Skeletal muscle tissue (tissue), 4 donors: ENCODE results near the gene VAV1. TPM values are rescaled to one million over a fixed set of nuclear protein-coding genes. Genes with fewer than 3 reads are reported as not detected.

Experiments used
- H3K27ac ChIP-seq: one replicate; pipeline ENCODE4 v1.7.0; 2013; ENCODE audit warnings: mild to moderate bottlenecking, low read depth, low read length, inconsistent platforms
- H3K27me3 ChIP-seq, 3 donors: one replicate each; pipeline ENCODE4 v1.7.0; 2013; ENCODE audit warnings: low read length in 3 of 3; ENCODE audit not compliant: control insufficient read depth in 3 of 3, insufficient read depth in 3 of 3
- H3K36me3 ChIP-seq, 3 donors: one replicate each; pipeline ENCODE4 v1.7.0; 2013; ENCODE audit warnings: low read length in 3 of 3; ENCODE audit not compliant: control insufficient read depth in 3 of 3, insufficient read depth in 3 of 3
- H3K4me1 ChIP-seq, 3 donors: one replicate each; pipeline ENCODE4 v1.7.0; 2013; ENCODE audit warnings: low read length in 3 of 3, mild to moderate bottlenecking in 3 of 3; ENCODE audit not compliant: control insufficient read depth in 3 of 3, insufficient read depth in 3 of 3
- H3K4me3 ChIP-seq, 3 donors: one replicate each; pipeline ENCODE4 v1.7.0; 2013; ENCODE audit warnings: low read length in 3 of 3
- H3K9ac ChIP-seq, 3 donors: one replicate each; pipeline ENCODE4 v1.7.0; 2013; ENCODE audit warnings: low read length in 3 of 3, mild to moderate bottlenecking in 3 of 3, moderate library complexity in 2 of 3, low read depth in 1 of 3
- H3K9me3 ChIP-seq, 3 donors: one replicate each; pipeline ENCODE4 v1.7.0; 2013; ENCODE audit warnings: low read length in 3 of 3; ENCODE audit not compliant: control insufficient read depth in 3 of 3
- total RNA-seq: library from RNA; depleted of rRNA; stranded (reverse); fragments of >200 nt; gene quantifications from one replicate; pipeline ENCODE4 v1.2.3, GENCODE V29; 2014
- donor health status: Osteomylitis.

VAV1 gene
- total RNA-seq, 1 donor from 2014 or later: 4.7 TPM

DNA sequence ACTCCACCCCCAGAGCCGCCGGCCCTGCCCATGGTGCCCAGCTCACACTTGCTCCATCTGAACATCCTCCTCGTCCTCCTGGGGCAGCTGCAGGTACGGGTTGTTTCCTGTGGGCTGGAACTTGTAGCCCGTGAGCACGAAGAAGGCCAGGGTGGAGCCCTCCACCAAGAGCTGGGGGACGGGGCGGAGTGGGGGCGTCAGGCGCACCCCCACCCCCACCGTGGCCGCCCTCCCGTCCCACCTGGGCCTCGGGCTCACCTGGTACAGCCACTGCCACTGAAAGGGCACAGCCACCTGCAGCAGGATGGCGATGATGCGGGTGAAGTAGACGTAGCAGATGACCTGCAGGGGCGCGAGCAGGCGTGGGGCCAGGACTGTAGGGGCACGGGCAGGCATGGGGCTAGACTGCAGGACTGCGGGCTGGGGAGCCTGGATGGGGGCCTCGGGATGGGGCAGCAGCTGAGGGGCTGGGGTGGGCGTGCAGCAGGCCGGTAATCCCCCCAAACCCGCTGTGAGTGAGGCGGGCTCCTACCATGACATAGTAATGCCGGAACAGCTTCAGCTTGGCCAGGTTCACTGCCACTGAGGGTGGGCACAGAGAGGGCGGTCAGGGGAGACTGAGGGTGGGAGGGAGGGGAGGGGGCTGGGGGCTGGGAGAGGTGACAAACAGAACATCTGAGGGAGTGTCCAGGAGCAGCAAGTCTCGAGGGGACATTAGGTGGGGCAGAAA, 41.4 kb upstream of the VAV1 start:
- Histone ChIP-seq H3K36me3 (peaks cover 14 to 23% (median 14%) of the 10 kb centered on the region in 3 donors), H3K9ac (no peak overlapping the region), H3K27ac (no peak overlapping the region), H3K4me3 (no peak overlapping the region), H3K27me3 (peaks cover 0 to 2% (median 0%) of the 10 kb centered on the region in 3 donors), H3K9me3 (no peaks in the 10 kb centered on the region), H3K4me1 (peaks cover 2 to 5% (median 4%) of the 10 kb centered on the region in 3 donors)

DNA sequence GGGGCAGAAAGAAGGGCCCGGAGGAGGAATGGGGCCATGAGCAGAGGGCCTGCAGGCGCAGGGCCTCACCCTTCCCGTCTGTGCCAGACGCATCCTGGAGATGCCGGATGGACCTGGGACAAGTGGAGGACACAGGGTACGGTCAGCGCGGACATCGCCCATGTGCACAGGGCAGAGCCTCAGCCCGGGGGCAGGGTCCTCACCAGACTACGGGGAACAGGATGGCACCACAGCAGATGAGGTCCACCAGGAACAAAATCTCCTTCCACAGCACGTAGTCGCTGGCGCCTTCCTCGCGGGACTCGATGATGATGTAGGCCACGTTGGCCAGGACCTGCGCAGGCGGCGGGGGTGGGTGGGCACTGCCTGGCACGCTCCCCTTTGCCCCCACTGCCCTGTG, 40.7 kb upstream of the VAV1 start:
- Histone ChIP-seq H3K9ac (no peak overlapping the region), H3K27me3 (peaks cover 0 to 2% (median 0%) of the 10 kb centered on the region in 3 donors), H3K9me3 (no peaks in the 10 kb centered on the region), H3K4me3 (no peak overlapping the region), H3K27ac (no peak overlapping the region), H3K36me3 (peaks cover 14 to 23% (median 14%) of the 10 kb centered on the region in 3 donors), H3K4me1 (peaks cover 9 to 12% (median 11%) of the 10 kb centered on the region in 3 donors)

DNA sequence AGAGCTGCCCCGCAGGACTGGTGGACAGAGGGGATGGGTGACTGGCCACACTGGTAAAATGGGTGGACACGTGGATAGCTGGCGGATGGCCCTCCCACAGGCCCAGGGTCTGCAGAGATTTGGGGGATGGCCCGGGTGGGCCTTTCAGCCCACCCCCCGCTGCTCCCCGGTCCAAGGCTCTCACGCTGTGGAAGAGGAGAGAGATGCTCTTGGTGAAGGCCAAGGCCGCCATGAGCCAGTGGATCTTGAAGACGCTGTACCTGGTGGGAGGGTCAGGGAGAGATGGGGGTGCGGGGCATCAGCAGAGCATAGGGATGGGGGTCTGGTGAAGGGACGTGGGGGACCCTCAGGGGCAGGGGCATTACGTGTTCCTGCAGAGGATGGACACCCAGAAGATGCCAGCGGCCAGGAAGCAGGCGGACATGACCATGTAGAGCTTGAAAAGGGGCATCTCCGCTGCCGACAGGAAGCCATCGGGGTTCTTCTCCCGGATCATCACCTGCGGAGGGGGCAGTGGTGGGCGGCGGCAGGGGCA, 39.6 kb upstream of the VAV1 start:
- H3K9me3 ChIP-seq: no peaks in the 10 kb centered on the region
- H3K27ac ChIP-seq: no peak overlapping the region
- H3K4me3 ChIP-seq: no peak overlapping the region
- H3K4me1 ChIP-seq: peaks cover 10 to 14% (median 13%) of the 10 kb centered on the region in 3 donors
- peaks cover 14 to 23% (median 14%) of the 10 kb centered on the region in 3 donors for H3K36me3 ChIP-seq
- H3K27me3 ChIP-seq: no peaks in the 10 kb centered on the region
- no peak overlapping the region for H3K9ac ChIP-seq

DNA sequence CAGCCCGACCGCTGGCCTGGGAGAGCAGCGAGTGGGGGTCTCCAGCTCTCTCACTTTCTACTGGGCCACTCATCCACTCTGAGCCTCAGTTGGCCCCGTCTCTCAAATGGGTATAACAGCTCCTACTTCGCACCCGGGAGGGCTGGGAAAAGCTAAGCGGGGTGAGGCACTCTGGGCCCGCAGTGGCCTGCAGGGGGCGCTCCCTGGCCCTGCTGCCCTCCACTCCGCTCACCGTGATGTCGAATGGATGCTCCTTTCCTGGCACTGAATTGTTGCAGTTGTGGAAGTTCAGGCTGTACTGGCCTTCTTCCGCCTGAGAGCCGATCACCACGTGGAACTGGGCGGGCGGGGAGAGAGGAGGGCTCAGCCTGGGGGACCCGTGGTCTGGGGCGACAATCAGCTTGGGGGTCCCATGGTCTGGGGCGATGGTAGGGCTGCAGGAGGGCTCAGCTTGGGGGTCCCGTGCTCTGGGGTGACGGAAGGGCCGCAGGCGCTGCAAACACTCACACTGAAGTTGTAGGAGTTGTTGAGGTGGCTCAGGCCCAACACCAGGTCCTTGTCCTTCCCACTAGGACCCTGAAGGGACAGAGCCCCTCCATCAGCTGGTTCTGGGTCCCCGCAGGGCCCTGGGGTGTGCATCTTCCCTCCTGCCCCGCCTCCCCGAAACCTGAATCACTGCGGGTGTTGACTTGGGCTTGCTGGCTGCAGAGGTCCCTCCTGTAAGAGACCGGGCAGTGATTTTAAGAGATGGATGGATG, 39.0 kb upstream of the VAV1 start:
- no peak overlapping the region for H3K9ac ChIP-seq
- H3K4me3 ChIP-seq: no peak overlapping the region
- peaks cover 14 to 23% (median 14%) of the 10 kb centered on the region in 3 donors for H3K36me3 ChIP-seq
- no peaks in the 10 kb centered on the region for H3K9me3 ChIP-seq
- H3K27me3 ChIP-seq: no peaks in the 10 kb centered on the region
- no peak overlapping the region for H3K27ac ChIP-seq
- peaks cover 16 to 21% (median 20%) of the 10 kb centered on the region in 3 donors for H3K4me1 ChIP-seq

DNA sequence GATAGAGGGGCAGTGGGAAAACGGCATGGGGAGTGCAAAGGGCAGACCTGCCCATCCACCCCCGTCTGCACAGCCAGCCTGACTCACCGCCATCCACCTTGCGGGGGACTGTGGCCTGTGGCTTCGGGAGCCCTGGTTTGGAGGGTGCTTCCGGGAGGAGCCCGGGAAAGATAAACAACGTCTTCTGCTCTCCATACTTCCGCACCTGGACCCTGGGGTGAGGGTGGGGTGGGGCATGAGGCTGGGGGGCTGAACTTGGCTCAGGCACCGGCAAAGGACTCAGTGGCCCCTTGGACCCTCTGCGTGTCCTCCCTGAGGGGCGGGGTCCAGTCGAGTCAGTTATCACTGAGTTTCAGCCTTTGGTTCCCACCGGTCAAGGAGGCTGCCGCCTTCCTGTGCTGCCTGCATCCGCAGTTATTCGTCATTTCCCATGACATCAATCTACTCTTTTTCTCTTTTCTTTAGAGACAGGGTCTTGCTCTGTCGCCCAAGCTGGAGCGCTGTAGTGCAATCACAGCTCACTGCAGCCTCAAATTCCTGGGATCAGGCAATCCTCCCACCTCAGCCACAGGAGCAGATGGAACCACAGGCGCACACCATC, 38.3 kb upstream of the VAV1 start:
- Histone ChIP-seq H3K4me1 (peaks cover 23 to 27% (median 26%) of the 10 kb centered on the region in 3 donors), H3K36me3 (peaks cover 14 to 23% (median 14%) of the 10 kb centered on the region in 3 donors), H3K9me3 (no peaks in the 10 kb centered on the region), H3K9ac (no peak overlapping the region), H3K27me3 (no peaks in the 10 kb centered on the region), H3K27ac (no peak overlapping the region), H3K4me3 (no peak overlapping the region)

DNA sequence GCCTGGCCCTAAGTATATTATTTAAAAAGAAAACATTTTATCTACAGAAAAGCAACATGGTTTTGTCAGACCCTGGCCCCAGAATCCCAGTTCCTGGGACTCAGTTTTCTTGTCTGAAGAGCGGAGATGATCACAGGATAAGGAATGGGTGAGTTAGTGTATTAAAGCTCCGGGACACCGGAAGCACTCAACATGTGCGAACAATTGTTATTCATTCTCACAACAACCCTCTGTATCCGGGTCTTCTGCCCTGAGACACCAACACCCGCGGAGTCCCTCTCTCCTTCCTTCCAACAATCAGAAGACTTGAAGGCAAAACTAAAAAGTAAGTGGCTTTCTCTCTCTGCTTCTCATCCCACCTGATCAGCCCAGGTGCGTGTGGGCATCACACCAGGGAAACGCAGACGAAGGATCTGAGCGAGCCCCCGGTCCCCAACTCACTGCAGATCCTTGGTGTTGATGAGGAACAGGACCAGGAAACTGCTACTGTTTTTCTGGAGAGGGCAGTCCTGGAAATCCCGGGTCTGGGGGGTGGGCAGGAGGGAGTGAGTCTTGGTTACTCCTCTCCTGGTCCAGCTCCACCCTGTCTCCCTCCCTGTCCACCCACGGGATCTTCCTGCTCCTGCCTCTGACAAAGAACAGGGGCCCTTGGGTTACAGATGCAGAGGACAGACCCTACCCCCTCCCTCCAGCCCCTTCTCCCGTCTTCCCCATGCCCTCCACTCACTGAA, 37.2 kb upstream of the VAV1 start:
- H3K36me3 ChIP-seq: peaks cover 14 to 23% (median 14%) of the 10 kb centered on the region in 3 donors
- peak overlapping the region in 2 of 3 donors; percentile 89 to 91 for H3K9ac ChIP-seq
- H3K4me1 ChIP-seq: peaks cover 24 to 28% (median 27%) of the 10 kb centered on the region in 3 donors
- no peak overlapping the region for H3K27ac ChIP-seq
- H3K4me3 ChIP-seq: no peak overlapping the region
- no peaks in the 10 kb centered on the region for H3K9me3 ChIP-seq
- no peaks in the 10 kb centered on the region for H3K27me3 ChIP-seq

DNA sequence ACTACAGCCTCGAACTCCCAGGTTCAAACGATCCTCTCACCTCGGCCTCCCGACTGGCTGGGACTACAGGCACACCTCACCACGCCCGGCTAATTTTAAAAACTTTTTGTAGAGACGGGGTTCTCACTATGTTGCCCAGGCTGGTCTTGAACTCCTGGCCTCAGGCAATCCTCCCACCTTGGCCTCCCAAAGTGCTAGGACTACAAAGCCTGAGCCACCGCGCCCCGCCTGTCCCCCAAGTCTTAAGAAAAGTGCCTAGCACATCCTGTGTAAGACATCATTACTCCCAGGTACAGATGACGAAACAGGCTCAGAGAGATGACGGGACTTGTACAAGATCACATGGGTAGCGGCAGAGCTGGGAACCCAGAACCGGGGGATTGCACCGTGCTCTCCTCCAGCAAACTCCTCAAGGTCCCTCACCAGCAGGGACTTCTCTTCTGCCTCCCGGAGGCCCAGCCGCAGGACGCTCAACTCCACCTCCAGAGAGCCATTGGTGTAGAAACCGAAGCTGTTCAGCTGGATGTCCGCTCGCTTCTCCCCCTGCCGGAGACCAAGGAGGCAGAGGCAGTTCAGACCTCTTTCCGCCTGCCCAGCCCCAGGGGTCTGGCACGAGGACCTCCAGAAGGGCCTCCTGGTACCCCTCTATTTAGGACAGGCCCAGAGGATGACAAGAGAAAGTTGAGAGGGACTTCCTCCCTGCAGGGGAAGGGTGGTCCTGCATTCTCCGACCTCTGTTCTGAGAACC, 36.2 kb upstream of the VAV1 start:
- peaks cover 14 to 22% (median 16%) of the 10 kb centered on the region in 3 donors for H3K36me3 ChIP-seq
- H3K27ac ChIP-seq: peak overlapping the region; percentile 95
- H3K4me1 ChIP-seq: peaks cover 29 to 34% (median 32%) of the 10 kb centered on the region in 3 donors
- peak overlapping the region; percentile 84 to 91 (median 89) for H3K9ac ChIP-seq
- no peaks in the 10 kb centered on the region for H3K27me3 ChIP-seq
- no peaks in the 10 kb centered on the region for H3K9me3 ChIP-seq
- peak overlapping the region; percentile 82 to 86 (median 83) for H3K4me3 ChIP-seq

DNA sequence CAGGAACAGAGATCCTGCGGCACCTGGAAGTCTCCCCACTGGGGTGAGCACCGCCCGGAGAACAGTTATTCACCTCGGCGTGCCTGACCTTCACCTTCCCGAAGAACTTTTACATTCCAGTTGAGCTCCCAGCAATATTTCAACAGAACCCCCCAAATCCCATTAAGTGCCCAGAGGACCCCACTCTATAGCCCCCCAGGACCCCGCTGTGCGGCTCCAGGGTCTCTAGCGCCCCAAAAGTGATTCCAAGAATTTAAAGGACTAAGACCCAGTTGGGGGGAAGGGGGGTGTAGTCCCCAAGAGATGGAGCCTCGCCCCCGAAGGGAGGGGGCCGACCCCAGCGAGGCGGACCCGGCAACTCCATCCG, 35.6 kb upstream of the VAV1 start:
- peak overlapping the region; percentile 84 to 91 (median 89) for H3K9ac ChIP-seq
- H3K4me1 ChIP-seq: peaks cover 34 to 39% (median 38%) of the 10 kb centered on the region in 3 donors
- H3K36me3 ChIP-seq: peaks cover 13 to 18% (median 17%) of the 10 kb centered on the region in 3 donors
- peak overlapping the region; percentile 95 for H3K27ac ChIP-seq
- peak overlapping the region; percentile 82 to 86 (median 83) for H3K4me3 ChIP-seq
- H3K9me3 ChIP-seq: no peaks in the 10 kb centered on the region
- no peaks in the 10 kb centered on the region for H3K27me3 ChIP-seq
